ENCODE data around the gene SATB1.

GRCh38 chr3:18426597-18427193 is 1.6 kb upstream of the SATB1 start:
- no peak for TF ChIP-seq POLR2A (IDR thresholded peaks at IDR 0.05; ENCODE audit: low read depth, low read length)
- no peak for TF ChIP-seq CTCF (conservative IDR thresholded peaks at IDR 0.05; ENCODE audit: low read depth, low read length)
- no peak for TF ChIP-seq RAD21 (IDR thresholded peaks at IDR 0.05; ENCODE audit: low read length)
- TF ChIP-seq RCOR1 (IDR thresholded peaks at IDR 0.05; ENCODE audit: insufficient replicate concordance, low read length): no peak

Data from IMR-90 (cell line).